Islet precursor cell (in vitro differentiated cells): ENCODE results near the gene RSRP1.
"Not testable (repeated sequence)": the region's sequence is repeated elsewhere in the genome, so short reads cannot be mapped to it uniquely, and the experiment has no call there.

ENCODE experiments used
- DNase-seq: peaks from one replicate; pipeline ENCODE4 v3.0.0-alpha.2; 2018

The RSRP1 gene, protein sequence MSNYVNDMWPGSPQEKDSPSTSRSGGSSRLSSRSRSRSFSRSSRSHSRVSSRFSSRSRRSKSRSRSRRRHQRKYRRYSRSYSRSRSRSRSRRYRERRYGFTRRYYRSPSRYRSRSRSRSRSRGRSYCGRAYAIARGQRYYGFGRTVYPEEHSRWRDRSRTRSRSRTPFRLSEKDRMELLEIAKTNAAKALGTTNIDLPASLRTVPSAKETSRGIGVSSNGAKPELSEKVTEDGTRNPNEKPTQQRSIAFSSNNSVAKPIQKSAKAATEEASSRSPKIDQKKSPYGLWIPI

DNA sequence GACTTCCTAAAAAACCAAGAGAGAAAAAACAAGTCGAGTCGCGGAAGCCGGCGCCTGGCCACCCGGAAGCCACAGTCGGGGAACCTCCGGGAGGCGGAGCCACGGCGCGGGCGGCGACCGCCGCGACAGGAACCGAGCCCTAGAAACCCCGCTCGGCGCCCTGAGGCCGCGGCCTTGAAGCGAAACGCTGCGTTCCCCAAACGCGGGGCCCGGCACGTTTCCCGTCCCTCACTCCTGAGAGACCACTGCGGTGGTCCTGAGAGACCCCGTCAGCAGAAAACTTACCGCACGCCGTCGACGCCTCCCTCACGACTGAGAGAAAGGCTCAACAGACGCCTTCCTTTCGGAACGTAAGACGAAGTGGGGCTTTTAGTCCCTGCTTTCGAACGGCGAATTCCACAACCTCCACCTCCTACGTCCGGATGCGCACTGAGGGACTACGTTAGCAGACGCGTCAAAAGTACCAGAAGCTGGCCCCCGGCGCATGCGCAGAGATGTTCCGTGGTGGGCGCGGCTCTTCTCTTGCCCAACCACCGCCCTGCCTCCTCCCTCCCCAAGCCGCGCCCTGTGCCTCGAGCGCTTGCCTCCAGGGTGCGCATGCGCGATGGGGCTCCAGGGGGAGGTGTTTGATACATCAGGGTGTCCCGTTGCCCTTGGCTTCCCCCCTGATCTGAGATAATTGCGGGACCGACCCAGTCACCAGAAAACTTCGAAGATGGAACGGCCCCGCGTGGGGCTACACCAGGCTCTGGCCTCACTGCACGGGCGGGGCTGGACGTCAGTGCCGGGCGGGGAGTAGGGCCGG is at the start of gene RSRP1:
RSRP1 (minus strand) TSS at position 431 of the 805 bp plus-strand sequence. CDS start 491 bp downstream, outside the sequence.
- peak; percentile 99 for DNase-seq

DNA sequence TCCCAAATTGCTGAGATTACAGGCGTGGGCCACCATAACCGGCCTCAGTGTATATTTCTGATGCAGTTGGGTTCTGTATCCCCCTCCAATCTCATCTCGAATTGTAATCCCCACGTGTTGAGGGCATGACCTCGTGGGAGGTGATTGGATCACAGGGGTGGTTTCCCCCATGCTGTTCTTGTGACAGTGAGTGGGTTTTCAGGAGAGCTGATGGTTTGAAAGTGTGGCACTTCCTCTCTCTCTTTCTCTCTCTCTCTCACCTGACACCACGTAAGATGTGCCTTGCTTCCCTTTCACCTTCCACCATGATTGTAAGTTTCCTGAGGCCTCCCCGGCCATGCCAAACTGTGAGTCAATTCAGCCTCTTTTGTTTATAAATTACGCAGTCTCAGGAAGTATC is 49.2 kb upstream of the RSRP1 start:
- not testable (repeated sequence) for DNase-seq

DNA sequence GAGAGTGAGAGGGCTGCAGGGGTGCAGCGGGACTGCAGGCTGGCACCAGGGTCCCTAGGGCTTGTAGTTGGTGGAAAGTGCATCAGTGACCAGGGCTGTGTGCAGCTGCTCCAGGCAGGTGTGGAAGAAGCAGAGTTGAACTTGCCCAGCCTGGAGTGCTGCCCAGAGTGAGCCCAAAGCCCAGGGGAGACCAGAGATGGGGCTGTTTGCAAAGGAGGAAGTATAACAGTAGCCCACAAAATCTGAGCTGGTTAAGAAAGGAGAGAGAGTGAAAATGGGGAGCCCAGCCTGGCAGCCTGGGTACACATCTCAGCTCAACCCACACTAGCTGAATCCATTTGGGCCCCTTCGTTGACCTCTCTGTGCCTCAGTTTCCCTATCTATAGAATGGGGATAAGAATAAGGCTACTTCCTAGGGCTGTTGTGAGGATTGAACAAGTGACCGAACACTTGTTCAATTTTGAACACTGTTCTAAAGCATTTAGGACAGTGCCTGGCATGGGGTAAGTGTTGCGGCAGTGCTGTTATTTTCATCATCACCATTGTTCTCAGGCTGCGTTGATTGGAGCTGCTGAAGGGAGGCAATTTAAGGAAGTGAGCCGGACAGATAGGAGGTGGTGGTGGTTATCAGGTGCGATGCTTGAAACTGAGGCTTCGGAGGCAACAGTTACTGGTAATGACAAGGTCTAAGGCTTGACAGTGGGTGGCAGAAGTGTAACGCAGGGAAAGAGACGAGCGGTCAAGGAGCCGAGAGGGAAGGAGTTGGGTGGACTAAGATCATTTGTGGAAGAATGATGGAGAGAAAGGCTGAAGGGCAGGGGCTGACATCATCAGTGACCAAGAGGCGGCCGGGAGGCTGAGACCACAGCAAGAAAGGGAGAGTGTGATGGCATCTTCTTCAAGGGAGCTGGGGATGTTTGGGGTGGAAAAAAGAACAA is 47.9 kb upstream of the RSRP1 start:
- DNase-seq = not testable (repeated sequence)

DNA sequence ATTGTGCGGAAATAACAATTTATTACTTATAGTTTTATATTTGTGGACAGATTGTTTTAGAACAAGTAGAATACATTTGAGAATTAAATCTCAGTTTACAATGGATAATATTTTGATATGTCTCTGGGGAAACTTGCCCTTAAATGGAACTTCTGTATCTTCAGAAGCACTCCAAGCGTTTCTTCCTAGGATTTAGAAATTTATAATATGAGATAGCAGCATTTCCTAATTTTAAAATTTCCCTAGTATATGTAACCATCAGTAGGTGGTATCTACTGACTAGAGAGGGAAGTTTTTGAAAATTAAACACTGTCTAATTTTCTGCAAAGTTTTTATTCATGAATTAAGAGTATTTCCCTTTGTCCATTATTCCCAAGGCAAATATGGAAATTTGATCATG is 46.2 kb upstream of the RSRP1 start:
- not testable (repeated sequence) for DNase-seq

DNA sequence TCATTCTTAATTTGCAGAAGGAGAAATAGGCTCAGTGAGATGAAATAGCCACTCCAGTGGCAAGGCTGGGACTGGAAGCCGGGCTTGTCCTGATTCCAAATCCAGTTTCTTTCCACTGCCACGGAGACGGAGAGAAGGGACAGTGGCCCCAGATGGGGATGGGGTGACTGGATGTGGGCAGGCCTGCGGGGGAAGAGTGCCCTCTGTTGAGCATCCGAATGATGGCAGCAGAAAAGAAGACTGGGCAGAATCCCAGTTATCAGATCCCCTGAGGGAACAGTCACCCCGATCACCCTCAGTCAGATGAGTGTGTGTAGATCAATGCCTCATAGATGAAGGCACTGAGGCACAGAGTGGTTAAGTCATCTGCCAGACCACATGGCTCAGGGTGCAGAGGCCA is 42.8 kb upstream of the RSRP1 start:
- DNase-seq = not testable (repeated sequence)

DNA sequence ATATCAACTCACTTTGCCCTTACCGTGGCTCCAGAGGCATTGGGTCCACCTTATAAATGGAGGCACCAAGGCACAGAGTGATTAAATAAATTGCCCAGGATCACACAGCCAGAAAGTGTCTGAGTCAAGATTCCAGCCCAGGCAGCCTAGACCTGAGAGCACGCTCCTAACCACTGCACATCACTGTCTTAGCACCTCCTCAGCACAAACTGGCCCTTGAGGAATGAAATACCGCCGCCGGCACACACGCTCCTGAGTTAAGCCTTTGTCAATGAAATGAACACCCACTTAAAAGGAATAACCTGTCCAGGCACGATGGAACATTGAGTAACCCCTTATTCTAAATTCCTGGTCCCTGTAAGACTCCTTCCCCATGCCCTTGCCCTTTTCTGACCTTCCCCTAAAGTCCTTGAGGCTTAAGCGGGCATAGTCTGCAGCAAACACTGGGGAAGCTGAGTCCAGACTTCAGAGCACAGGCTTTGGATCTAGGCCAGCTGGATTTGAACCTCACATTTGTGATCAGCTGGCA is 41.4 kb upstream of the RSRP1 start:
- not testable (repeated sequence) for DNase-seq

DNA sequence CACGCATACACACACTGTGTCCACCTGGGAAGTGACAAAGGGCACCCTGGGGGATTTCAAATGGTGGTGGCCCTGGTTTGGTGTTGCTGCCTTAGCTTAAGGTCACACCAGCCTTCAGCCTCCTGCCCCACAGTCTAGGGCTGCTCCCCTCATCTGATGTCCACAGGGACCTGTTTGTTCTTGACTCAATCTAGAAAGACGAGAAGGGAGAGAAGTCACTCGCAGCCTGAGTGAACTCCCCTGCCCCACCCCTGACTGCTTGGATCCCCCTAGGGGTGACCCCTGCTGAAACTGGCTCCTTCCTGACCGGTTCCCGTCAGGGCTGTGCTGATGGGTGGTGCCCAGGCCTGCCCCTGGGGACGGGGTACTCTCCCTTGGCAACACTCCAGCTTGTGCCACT is 39.9 kb upstream of the RSRP1 start:
- DNase-seq = not testable (repeated sequence)

DNA sequence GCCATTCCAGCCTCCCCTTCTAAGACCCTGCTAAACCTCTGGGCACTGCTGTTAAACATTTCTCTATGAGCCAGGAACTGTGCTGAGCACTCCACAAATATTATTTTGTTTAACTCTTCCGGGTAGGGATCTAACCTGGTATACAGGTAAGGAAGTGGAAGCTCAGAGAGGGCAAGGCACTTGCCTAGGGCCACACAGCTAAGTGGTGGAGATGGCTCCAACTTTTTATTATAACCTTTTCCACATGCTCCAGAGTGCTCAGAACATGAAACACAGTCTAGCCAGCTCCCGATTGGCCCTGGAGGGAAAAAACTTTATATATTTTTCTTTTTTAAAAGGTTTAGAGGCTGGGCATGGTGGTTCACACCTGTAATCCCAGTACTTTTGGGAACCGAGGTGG is 38.6 kb upstream of the RSRP1 start:
- not testable (repeated sequence) for DNase-seq

DNA sequence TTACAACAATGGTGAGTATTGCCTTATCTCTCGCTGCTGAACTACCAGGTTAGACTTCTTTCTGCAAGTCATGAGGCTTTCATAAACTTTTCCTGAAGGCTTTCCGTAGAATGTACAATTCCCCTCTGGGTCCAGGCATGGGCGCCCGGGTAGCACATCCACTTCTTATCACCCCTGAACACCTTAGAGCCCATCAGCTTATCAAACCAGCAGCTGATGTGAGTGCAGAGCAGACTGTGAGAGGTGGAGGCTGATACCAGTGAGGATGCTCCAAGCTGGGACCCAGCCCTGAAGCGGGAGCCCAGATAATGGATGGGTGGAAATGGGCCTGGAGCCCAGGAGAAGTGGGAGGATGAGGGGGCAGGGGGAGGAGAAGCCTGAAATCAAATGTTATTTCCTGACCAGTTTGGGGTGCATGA is 32.4 kb upstream of the RSRP1 start:
- not testable (repeated sequence) for DNase-seq

DNA sequence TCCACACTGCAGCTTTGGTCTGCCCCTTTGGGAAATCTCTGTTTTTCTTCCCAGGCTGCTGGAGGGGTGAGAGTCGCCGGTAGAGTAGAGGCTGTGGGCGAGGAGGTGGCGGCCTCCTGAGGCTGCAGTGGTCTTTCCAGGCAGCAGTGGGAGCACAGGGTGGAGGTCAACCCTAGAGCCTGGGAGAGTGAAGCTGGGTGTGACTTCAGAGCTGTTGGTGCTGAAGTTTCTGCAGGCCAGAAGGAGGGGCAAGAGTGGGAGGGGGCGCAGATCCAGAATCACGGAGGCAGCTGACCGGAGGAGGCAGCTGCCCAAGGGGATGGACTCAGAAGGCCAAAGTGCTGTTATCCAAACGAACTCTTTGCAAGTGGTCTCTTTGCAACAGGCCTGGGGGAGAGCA is 31.5 kb upstream of the RSRP1 start:
- DNase-seq = not testable (repeated sequence)

DNA sequence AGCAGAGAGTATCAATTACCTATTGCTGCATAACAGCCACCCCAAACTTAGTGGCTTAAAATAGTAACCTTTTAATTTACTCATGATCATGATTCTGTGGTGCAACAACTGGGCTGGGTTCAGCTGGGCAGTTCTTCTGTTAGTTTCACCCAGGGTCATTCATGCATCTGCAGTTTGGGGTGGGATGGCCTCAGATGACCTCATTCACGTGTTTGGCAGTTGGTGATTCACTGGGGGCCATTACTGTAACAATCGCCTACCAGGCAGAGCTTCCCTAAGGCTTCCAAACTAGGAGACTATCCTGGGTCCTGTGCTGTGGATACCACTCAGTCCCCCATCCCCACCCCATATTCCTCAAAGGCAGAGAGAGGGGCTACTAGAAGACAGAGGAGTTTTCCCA is 31.1 kb upstream of the RSRP1 start:
- DNase-seq = not testable (repeated sequence)

DNA sequence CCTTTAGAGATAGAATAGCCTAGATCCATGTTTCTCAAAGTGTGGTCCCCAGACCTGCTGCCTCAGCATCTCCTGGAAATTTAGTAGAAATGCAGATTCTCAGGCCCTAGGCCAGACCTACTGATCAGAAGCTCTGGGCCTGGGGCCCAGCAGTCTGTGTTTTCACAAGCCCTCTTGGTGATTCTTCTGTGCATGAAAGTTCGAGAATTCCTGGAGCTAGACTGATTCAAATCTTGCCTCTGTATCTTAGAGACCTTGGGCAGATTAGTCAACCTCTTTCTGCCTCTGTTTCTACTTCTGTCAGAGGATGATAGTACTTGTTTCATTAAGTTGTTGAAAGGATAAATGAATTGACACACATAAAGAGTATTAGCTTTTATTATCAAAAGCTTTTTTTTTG is 30.0 kb upstream of the RSRP1 start:
- not testable (repeated sequence) for DNase-seq

DNA sequence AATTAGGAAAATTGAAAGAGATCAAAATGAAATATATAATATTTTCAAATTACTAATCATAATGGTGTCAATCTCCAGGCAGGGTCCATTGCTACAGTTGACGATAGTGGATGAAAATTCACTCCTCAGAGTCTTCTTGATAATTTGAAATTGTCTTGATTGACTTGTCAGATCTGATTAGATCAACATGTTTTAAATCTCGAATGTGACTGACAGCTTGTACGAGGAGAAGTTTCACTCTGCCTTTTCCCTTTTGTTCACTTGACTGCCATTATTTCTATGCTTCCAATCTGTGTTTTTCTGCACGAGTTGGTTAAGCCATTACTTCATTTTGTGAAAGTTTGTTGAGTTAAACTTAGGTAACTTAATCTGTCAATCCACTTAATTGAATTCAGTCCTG is 28.4 kb upstream of the RSRP1 start:
- DNase-seq = not testable (repeated sequence)

DNA sequence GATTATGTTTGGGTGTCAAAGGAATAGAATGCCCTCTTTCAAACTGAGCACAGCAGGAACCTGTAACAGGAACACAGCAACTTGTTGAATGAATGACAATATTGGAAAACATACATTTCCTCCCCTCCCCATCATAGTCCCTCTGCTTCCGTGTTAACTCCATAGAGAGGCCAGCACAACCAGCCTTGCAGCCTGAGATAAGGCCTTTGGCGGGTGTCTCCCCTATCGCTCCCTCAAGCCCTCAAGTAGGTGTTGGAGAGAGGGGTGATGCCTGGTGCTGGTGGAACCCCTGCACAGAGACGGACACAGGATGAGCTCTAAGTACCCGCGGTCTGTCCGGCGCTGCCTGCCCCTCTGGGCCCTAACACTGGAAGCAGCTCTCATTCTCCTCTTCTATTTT is 25.0 kb upstream of the RSRP1 start, which contains the start of gene RHD:
RHD (plus strand) TSS at position 272 of the 400 bp plus-strand sequence; CDS start at position 311, 39 bp downstream.
- DNase-seq = not testable (repeated sequence)

DNA sequence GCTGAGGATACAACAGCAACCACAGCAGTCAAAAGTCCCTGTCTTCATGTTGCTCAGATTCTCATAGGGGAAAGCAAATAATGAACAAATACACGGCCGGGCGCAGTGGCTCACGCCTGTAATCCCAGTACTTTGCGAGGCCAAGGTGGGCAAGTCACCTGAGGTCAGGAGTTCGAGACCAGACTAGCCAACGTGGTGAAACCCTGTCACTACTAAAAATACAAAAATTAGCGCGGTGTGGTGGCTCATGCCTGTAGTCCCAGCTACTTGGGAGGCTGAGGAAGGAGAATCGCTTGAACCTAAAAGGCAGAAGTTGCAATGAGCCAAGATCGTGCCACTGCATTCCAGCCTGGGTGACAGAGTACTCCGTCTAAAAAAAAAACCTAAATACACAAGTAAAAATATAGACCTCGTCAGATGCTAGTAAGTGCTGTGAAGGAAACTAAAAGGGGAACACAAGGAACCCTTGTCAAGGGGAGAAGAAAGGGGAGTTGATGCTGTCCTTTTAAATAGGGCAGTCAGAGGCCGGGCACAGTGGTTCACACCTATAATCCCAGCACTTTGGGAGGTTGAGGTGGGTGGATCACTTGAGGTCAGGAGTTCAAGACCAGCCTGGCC is 21.0 kb upstream of the RSRP1 start:
- not testable (repeated sequence) for DNase-seq

DNA sequence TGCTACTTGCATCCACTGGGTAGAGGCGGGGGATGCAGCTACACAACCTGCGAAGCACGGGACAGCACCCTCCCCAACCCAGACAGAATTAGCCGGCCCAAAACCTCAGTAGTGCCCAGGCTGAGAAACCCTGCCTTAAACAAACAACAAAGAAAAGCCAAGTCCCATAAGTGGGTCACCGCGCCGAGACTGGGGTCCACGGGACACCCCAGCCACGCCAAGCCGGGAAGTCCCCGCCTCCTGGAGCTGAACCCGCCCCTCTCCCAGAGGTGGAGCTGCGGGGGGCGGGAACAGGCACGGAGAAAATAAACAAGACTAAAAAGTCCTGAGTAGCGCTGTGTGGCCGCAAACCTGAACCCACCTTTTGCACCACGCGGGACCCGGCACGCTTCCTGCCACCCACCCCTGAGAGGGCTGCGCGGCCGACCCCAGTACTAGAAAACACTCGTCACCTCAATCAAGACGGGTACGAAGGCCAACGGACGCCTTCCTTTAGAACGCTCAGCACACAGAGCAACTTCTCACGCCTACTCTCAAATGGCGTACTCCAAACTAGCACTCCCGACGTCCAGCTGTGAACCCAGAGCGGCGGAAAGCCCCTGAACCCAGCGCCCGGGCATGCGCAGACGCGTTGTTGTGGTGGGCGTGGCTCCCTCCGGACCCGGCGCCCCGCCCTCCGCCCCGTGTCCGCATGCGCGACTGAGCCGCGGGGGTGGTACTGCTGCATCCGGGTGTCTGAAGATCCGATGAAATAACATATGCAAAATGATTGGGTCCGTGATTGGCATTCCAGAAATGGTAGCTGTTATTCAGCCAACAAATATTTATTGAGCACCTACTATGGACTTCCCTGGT is 20.3 kb upstream of the RSRP1 start:
- DNase-seq = peak; percentile 65

DNA sequence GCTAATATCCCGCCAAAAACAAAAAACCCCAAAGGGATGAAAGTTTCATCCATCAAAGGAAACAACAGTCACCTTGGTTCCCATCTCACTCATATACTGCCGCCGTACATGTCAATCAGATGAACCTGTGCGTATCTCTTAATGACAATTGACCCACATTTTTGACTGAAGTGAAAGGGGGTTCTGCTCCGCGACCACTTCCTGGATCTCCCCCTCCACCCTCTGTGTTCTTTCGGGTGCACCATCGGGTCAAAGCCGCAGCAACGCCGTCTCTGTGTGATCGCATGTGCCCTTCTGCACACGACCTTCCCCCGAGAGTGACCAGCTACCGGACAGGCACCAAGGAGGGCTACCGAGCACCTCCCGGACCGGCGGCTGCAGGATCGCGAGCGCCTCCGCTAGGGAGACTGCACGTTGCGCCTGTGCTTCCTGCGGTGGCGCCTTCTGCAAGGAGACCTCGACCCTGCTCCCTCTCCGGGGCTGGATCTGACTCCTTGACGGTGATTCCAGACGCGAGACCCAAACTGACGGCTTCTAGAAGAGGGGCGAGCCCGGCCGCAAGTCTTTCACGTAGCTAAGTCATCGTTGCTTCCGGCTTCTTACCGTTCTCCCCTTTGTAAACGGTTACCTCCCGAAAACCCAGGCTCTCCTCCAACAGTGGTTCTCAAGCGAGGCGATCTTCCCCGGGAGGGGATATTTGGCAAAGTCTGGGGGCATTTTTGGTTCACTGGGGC is 19.5 kb upstream of the RSRP1 start:
- not testable (repeated sequence) for DNase-seq

DNA sequence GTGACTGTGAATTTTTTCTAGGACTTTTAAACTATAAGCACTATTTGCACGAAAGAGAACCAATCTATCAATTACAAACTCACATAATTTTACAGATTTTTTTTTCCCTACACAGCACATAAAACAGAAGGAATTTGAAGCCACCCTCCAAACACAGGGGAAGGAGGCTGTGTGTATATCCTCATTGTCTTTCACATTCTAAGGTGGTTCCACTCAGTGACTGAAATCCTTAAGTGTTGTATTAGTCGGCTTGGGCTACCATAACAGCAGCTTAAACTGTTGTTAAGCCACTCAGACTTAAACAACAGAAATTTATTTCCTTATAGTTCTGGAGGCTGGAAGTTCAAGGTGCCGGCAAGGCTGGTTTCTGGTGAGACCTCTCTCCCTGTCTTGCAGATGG is 13.1 kb upstream of the RSRP1 start:
- not testable (repeated sequence) for DNase-seq

DNA sequence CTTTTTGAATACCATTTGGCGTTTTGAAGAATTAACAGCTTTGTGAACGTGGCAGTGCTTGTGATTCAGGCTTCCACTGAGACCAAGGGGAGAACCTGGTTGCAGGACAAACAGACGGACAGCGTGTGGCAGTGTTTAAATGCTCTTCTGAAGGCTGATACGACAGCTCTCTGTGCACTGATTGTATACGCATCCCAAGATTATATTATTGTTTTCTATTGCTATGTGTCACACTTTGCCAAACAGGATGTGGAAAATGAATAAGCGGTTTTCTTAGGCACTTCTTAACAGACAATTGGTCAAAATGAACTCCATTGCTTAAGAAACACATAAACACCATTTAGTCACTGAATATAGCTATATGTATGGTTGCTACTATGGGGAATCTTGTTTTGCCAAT is 12.6 kb upstream of the RSRP1 start:
- DNase-seq = not testable (repeated sequence)

DNA sequence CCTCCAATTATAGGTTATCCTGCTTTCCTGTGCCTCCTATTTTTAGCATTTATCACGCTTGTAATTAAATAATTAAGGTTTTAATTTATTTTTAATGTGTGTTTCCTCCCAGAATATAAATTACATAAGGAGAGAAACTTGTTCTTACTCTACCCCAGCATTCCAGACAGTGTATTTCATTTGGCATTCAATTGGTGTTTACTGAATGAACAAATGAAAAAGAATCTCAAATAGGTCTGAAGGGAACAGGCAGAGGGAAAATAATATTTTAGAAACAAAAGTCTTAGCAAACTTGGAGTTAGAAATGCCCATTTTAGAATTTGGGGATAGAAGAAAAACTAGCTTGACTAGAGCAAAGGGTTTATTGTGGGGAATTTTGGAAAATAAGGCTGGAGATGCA is 9.9 kb upstream of the RSRP1 start:
- no peak for DNase-seq
